KMS-11 (cell line): ENCODE measurements around the gene SMCP.

Experiments used
- H2AFZ ChIP-seq: fragments of 200-600 bp; sonication (generic); 2 replicates; pipeline ENCODE4 v1.6.1; 2016; ENCODE audit warnings: antibody characterized with exemption, mixed run types, low read depth
- H3K27ac ChIP-seq: fragments of 200-600 bp; sonication (generic); 2 replicates; pipeline ENCODE4 v1.6.1; 2016; ENCODE audit warnings: mild to moderate bottlenecking, mixed run types
- H3K27me3 ChIP-seq: fragments of 200-600 bp; sonication (generic); 2 replicates; pipeline ENCODE4 v1.6.1; 2017; ENCODE audit warnings: mild to moderate bottlenecking, low read depth, mixed run types, moderate library complexity; ENCODE audit not compliant: insufficient read depth
- H3K36me3 ChIP-seq: fragments of 200-600 bp; sonication (generic); 2 replicates; pipeline ENCODE4 v1.6.1; 2017; ENCODE audit warnings: mild to moderate bottlenecking, mixed run types; ENCODE audit not compliant: insufficient read depth
- H3K4me1 ChIP-seq: fragments of 200-600 bp; sonication (generic); 2 replicates; pipeline ENCODE4 v1.6.1; 2016; ENCODE audit warnings: mild to moderate bottlenecking, low read depth, mixed run types; ENCODE audit not compliant: poor library complexity, severe bottlenecking
- H3K4me2 ChIP-seq: fragments of 200-600 bp; sonication (generic); 2 replicates; pipeline ENCODE4 v1.7.0; 2016; ENCODE audit warnings: mild to moderate bottlenecking, mixed run types
- H3K4me3 ChIP-seq: fragments of 200-600 bp; sonication (generic); IDR thresholded peaks from 2 replicates; pipeline ENCODE4 v1.6.1; 2017; ENCODE audit warnings: low read depth, low read length, mixed read lengths; ENCODE audit not compliant: insufficient read depth
- H3K79me2 ChIP-seq: fragments of 200-600 bp; sonication (generic); 2 replicates; pipeline ENCODE4 v1.6.1; 2016; ENCODE audit warnings: low read depth, mixed run types; ENCODE audit not compliant: insufficient read depth
- H3K9ac ChIP-seq: fragments of 200-600 bp; sonication (generic); 2 replicates; pipeline ENCODE4 v1.6.1; 2016; ENCODE audit warnings: mild to moderate bottlenecking, mixed run types
- H4K20me1 ChIP-seq: fragments of 200-600 bp; sonication (generic); 2 replicates; pipeline ENCODE4 v1.6.1; 2016; ENCODE audit warnings: mild to moderate bottlenecking, mixed run types; ENCODE audit not compliant: insufficient read depth
- CTCF ChIP-seq: fragments of 200-600 bp; sonication (generic); conservative IDR thresholded peaks from 2 replicates; pipeline ENCODE4 v1.6.1; 2017; ENCODE audit warnings: low read depth, mild to moderate bottlenecking, antibody characterized with exemption, low read length, moderate library complexity, mixed read lengths

The SMCP gene

DNA sequence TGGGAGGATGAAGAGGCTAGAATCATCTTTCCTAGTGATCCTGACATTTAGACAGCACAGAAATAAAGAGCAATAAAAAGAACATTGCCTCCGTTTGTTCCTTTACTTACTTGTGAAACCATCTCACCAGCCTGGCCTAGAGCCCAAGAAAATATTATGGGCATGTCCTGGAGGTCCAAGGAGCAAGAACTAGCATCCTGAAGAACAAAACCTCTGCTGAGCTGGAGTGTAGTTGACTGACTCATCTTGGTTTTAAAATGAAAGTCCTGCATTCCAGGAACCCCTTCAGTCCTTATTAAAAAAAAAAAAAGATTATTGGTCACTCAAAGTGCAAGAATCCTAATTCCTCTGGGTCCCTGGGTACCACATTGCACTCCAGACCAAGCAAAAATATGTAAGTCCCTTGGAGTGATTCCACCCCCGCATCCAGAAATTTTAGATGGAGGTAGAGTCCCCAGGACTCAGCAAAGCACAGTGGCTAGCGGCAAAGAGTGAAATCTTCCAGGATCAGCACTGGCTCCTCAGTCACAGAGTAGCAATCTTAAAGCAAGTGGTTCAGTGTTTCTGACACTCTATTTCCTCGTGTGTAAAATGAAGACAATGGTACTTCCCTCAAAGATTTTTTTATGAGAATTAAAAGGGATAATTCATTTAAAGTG is 7.0 kb downstream of the SMCP start:
- Histone ChIP-seq H3K27ac (no peak overlapping the region), H3K4me1 (peaks cover 4% of the 10 kb centered on the region), H3K27me3 (no peaks in the 10 kb centered on the region), H3K4me3 (no peak overlapping the region), H3K9ac (no peak overlapping the region), H3K4me2 (no peak overlapping the region), H2AFZ (no peak overlapping the region), H4K20me1 (no peaks in the 10 kb centered on the region), H3K36me3 (no peaks in the 10 kb centered on the region; the same call in 1 of the 2 replicates), H3K79me2 (no peaks in the 10 kb centered on the region)
- no peak for TF ChIP-seq CTCF

DNA sequence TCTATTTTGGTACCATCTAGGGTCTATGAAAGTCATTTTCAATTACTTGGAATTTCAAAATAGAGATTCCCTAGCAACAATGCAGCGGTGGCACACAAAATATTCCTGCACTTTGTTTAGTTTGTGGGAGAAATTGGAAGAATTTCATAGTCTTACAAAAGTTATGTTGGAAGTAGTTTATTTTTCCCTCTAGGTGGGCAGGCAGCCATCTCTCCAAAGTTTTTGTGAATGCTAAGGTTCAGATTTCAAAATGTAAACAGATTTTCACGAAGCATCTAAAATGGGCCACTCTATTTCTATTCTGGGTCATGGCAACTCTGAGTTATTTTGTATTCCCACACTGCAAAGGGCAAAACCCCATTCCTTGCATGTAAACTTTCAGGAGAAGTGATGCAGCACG is 8.0 kb downstream of the SMCP start:
- no peaks in the 10 kb centered on the region for H3K27me3 ChIP-seq
- no peaks in the 10 kb centered on the region for H3K79me2 ChIP-seq
- no peaks in the 10 kb centered on the region for H4K20me1 ChIP-seq
- no peaks in the 10 kb centered on the region; the same call in 1 of the 2 replicates for H3K36me3 ChIP-seq
- H2AFZ ChIP-seq = no peak overlapping the region
- no peak overlapping the region for H3K27ac ChIP-seq
- H3K4me1 ChIP-seq = peaks cover under 1% of the 10 kb centered on the region
- H3K4me2 ChIP-seq = no peak overlapping the region
- TF ChIP-seq CTCF = no peak
- H3K4me3 ChIP-seq = no peak overlapping the region
- H3K9ac ChIP-seq = no peak overlapping the region

- H2AFZ ChIP-seq = no peak overlapping the region
- H3K27ac ChIP-seq = no peak overlapping the region
- no peak overlapping the region for H3K4me3 ChIP-seq
- no peaks in the 10 kb centered on the region for H3K79me2 ChIP-seq
- no peak for TF ChIP-seq CTCF
- H3K9ac ChIP-seq = no peak overlapping the region
- H3K4me2 ChIP-seq = no peak overlapping the region
- H3K27me3 ChIP-seq = no peaks in the 10 kb centered on the region
- H3K36me3 ChIP-seq = no peaks in the 10 kb centered on the region; the same call in 1 of the 2 replicates
- no peaks in the 10 kb centered on the region for H4K20me1 ChIP-seq
- no peaks in the 10 kb centered on the region for H3K4me1 ChIP-seq
Measured at GRCh38 chr1:152886758-152887409, 8.8 kb downstream of the SMCP start.

- Histone ChIP-seq H3K4me2 (no peak overlapping the region), H3K27me3 (no peaks in the 10 kb centered on the region), H3K79me2 (no peaks in the 10 kb centered on the region), H2AFZ (no peak overlapping the region), H3K4me1 (no peaks in the 10 kb centered on the region), H3K4me3 (no peak overlapping the region), H3K9ac (no peak overlapping the region), H4K20me1 (no peaks in the 10 kb centered on the region), H3K27ac (no peak overlapping the region), H3K36me3 (no peaks in the 10 kb centered on the region; the same call in 1 of the 2 replicates)
- no peak for TF ChIP-seq CTCF
Measured at GRCh38 chr1:152888126-152888525, 10.0 kb downstream of the SMCP start.
